Measurements from ENCODE around the gene TPX2.

DNA sequence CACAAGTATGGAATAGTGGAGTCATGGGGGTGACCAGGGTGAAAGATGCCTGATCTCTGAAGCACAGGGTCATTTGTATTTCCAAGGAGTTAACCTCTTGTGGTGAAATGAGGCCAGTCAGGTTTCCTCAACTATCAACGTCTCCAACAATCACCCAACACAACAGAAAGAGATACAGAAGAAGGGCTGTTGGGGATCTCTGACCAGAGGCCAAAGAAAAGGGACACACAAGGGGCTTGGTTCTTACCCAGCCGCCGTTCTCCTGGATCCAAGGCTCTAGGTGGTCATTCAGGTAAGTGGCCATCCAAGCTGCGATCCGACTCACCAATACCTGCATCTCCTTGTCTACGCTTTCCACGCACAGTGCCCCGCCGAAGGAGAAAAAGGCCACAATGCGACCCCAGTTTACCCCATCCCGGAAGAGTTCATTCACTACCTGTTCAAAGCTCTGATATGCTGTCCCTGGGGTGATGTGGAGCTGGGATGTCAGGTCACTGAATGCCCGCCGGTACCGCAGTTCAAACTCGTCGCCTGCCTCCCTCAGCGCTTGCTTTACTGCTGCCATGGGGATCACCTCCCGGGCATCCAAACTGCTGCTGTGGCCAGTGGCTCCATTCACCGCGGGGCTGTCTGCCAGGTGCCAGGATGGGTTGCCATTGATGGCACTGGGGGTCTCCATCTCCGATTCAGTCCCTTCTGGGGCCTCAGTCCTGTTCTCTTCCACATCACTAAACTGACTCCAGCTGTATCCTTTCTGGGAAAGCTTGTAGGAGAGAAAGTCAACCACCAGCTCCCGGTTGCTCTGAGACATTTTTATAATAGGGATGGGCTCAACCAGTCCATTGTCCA, 17.5 kb upstream of the TPX2 start:
- TF ChIP-seq, protein P1, sequence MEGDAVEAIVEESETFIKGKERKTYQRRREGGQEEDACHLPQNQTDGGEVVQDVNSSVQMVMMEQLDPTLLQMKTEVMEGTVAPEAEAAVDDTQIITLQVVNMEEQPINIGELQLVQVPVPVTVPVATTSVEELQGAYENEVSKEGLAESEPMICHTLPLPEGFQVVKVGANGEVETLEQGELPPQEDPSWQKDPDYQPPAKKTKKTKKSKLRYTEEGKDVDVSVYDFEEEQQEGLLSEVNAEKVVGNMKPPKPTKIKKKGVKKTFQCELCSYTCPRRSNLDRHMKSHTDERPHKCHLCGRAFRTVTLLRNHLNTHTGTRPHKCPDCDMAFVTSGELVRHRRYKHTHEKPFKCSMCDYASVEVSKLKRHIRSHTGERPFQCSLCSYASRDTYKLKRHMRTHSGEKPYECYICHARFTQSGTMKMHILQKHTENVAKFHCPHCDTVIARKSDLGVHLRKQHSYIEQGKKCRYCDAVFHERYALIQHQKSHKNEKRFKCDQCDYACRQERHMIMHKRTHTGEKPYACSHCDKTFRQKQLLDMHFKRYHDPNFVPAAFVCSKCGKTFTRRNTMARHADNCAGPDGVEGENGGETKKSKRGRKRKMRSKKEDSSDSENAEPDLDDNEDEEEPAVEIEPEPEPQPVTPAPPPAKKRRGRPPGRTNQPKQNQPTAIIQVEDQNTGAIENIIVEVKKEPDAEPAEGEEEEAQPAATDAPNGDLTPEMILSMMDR (IDR thresholded peaks at IDR 0.05) = no peak
- TF ChIP-seq, protein P2, sequence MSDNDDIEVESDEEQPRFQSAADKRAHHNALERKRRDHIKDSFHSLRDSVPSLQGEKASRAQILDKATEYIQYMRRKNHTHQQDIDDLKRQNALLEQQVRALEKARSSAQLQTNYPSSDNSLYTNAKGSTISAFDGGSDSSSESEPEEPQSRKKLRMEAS (IDR thresholded peaks at IDR 0.05; ENCODE audit: low read depth) = no peak
- TF ChIP-seq POLR2AphosphoS5 (IDR thresholded peaks at IDR 0.05; ENCODE audit: low read depth, low read length) = no peak
